A673 (cell line): Measurements from ENCODE around the gene KCNC1. TPM values are rescaled to one million over a fixed set of nuclear protein-coding genes. Genes with fewer than 3 reads are reported as not detected.

Source experiments
- BruUV-seq: library from RNA; stranded (reverse); fragments of 400-500 nt; replicated peaks from 2 replicates; lab custom pipeline; 2021; lab: Mats Ljungman, UMichigan
- CTCF ChIA-PET: fragments of 300-600 bp; sonication (Branson Sonifier 250); formaldehyde crosslinking; loops from one replicate; lab custom pipeline; 2022; ENCODE audit warnings: antibody characterized with exemption; lab: Charles Lee
- POLR2A ChIA-PET: fragments of 300-600 bp; sonication (Branson Sonifier 250); formaldehyde crosslinking; loops from one replicate; lab custom pipeline; 2022; ENCODE audit warnings: antibody characterized with exemption; ENCODE audit not compliant: low non-redundant PET; lab: Charles Lee
- DNase-seq: peaks from one replicate; pipeline ENCODE4 v3.0.0-alpha.2; 2015; ENCODE audit warnings: low spot score
- H3K27ac ChIP-seq: fragments of 200-600 bp; sonication (generic); 2 replicates; pipeline ENCODE4 v1.5.1; 2016; ENCODE audit warnings: mixed run types, low read depth, mild to moderate bottlenecking, mixed read lengths, antibody characterized with exemption, low read length; ENCODE audit not compliant: poor library complexity, severe bottlenecking
- H3K27me3 ChIP-seq: fragments of 200-600 bp; sonication (generic); replicated peaks from 2 replicates; pipeline ENCODE4 v1.6.1; 2017; ENCODE audit warnings: mixed run types, low read depth, mild to moderate bottlenecking, mixed read lengths, antibody characterized with exemption, low read length; ENCODE audit not compliant: insufficient read depth, poor library complexity
- H3K36me3 ChIP-seq: fragments of 200-600 bp; sonication (generic); 2 replicates; pipeline ENCODE4 v1.6.1; 2016; ENCODE audit warnings: mixed run types, mild to moderate bottlenecking, mixed read lengths, antibody characterized with exemption, low read length; ENCODE audit not compliant: insufficient read depth, poor library complexity, severe bottlenecking
- H3K4me1 ChIP-seq: fragments of 200-600 bp; sonication (generic); 2 replicates; pipeline ENCODE4 v1.6.1; 2017; ENCODE audit warnings: mixed run types, mild to moderate bottlenecking, mixed read lengths, antibody characterized with exemption, low read length; ENCODE audit not compliant: insufficient read depth, poor library complexity, severe bottlenecking
- H3K4me3 ChIP-seq: fragments of 200-600 bp; sonication (generic); 2 replicates; pipeline ENCODE4 v1.5.1; 2016; ENCODE audit warnings: low read depth, mixed run types, mild to moderate bottlenecking, mixed read lengths, low read length; ENCODE audit not compliant: poor library complexity, severe bottlenecking
- H3K9me3 ChIP-seq: fragments of 200-600 bp; sonication (generic); 2 replicates; pipeline ENCODE4 v1.6.1; 2016; ENCODE audit warnings: mixed run types, low read depth, mild to moderate bottlenecking, mixed read lengths, antibody characterized with exemption, low read length; ENCODE audit not compliant: poor library complexity, severe bottlenecking
- EZH2 ChIP-seq: fragments of 200-600 bp; sonication (generic); IDR thresholded peaks from 2 replicates; pipeline ENCODE4 v1.6.1; 2017; ENCODE audit warnings: borderline replicate concordance, low read depth, mild to moderate bottlenecking, mixed read lengths, antibody characterized with exemption, low read length; ENCODE audit not compliant: poor library complexity, severe bottlenecking
- intact Hi-C: fragments of 100-400 bp; cut with micrococcal nuclease; formaldehyde crosslinking; loops from one replicate; pipeline ENCODE4 v1.10.0; 2022; ENCODE audit not compliant: unreplicated experiment
- total RNA-seq: library from RNA; stranded (reverse); gene quantifications from 2 replicates; pipeline ENCODE4 v1.2.3, GENCODE V29; 2021
- TF ChIP-seq, protein P1 (sequence below): fragments of 300-800, 200-600 bp; sonication (generic); conservative IDR thresholded peaks from 2 replicates; pipeline ENCODE4 v1.5.1; 2017; ENCODE audit warnings: low read depth, mild to moderate bottlenecking, antibody characterized with exemption, low read length, moderate library complexity, mixed read lengths

Gene KCNC1
- total RNA-seq, 1 experiment from 2014 or later = 0.09 TPM

DNA sequence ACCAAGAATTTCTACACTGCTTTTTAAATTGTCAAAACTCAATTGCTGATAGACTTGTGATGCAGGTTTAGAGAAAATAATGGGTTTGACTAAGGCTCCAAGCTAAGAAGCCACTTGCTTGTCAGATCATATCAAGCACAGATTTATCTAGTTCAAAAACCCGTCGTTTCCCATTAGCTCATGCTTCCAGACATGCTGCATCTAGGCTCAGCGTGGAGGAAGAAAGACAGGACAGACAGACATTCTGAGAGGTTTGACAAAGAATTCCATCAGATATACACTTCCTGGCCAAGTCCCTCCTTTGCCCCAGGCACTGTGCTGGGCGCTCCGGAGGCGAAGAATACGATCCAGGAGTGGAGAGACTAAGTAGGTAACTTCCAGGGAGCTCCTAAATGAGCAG is 76.8 kb downstream of the KCNC1 start:
- Histone ChIP-seq H3K27ac (no peak overlapping the region), H3K9me3 (no peaks in the 10 kb centered on the region), H3K4me3 (no peak overlapping the region), H3K36me3 (no peaks in the 10 kb centered on the region), H3K4me1 (no peaks in the 10 kb centered on the region), H3K27me3 (no peaks in the 10 kb centered on the region)
- POLR2A ChIA-PET = no interaction called here
- DNase-seq = no peak
- no TSS peak for BruUV-seq
- intact Hi-C loops = no loop called here
- no peak for TF ChIP-seq EZH2
- TF ChIP-seq, protein P1, sequence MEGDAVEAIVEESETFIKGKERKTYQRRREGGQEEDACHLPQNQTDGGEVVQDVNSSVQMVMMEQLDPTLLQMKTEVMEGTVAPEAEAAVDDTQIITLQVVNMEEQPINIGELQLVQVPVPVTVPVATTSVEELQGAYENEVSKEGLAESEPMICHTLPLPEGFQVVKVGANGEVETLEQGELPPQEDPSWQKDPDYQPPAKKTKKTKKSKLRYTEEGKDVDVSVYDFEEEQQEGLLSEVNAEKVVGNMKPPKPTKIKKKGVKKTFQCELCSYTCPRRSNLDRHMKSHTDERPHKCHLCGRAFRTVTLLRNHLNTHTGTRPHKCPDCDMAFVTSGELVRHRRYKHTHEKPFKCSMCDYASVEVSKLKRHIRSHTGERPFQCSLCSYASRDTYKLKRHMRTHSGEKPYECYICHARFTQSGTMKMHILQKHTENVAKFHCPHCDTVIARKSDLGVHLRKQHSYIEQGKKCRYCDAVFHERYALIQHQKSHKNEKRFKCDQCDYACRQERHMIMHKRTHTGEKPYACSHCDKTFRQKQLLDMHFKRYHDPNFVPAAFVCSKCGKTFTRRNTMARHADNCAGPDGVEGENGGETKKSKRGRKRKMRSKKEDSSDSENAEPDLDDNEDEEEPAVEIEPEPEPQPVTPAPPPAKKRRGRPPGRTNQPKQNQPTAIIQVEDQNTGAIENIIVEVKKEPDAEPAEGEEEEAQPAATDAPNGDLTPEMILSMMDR = no peak
- CTCF ChIA-PET = no interaction called here

DNA sequence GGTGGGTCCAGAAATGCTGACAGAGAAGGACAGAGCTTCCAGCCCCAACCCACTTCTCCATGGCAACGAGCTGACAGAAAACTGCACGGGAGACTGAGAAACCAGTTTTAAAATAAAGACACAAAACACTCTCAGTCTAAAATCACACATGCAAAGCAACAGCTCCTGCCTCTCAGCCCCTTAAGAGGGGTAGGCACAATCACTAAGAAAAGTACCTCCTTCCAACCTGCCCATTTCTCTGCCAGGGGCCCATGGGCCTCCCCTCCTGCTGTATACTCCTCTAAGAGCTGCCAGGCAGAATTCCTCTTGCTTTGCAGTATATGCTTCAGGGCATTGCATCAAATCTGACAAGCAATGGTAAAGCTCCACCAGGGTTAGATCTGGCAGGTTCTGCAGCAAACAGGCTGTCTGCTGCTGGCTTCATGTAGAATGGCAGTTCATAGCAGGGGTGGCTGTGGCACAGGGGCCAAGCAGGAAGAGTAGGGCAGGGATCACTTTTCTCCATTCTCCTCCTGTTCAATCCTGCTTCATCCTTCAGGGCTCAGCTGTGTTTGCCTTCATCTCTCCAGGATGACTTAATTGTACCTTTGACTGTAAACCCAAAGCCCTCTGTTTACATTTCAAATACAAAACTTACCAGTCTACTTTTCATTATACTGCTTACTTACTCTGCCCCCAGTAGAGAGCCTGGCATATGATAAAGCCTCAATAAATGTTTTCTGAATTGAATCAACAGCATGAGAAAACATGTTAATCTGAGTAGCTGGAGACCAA is 77.7 kb downstream of the KCNC1 start:
- ChIA-PET POLR2A (no interaction called here), CTCF (no interaction called here)
- Histone ChIP-seq H3K27ac (no peak overlapping the region), H3K9me3 (no peaks in the 10 kb centered on the region), H3K36me3 (no peaks in the 10 kb centered on the region), H3K4me1 (no peaks in the 10 kb centered on the region), H3K27me3 (no peaks in the 10 kb centered on the region), H3K4me3 (no peak overlapping the region)
- TF ChIP-seq, protein P1 = no peak
- no peak for TF ChIP-seq EZH2
- no TSS peak for BruUV-seq
- intact Hi-C loops = no loop called here
- DNase-seq = no peak

DNA sequence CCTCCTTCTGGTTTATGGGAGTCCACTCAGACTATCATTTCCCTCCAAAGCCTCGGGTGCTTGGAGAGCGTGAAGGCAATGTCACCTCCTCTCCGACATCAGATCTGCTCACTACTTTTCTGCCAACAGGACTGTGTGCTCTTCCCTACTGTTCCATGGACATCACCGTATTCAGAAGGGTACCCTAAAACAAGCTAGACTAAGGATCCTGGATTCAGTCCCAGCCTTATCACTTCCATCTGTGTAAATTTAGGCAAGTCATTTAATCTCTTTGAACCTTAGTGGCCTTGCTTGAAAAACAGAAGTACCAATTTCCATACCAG is 78.2 kb downstream of the KCNC1 start:
- no peak for DNase-seq
- no peaks in the 10 kb centered on the region for H3K27me3 ChIP-seq
- no TSS peak for BruUV-seq
- H3K4me3 ChIP-seq = no peak overlapping the region
- intact Hi-C loops = no loop called here
- no peaks in the 10 kb centered on the region for H3K9me3 ChIP-seq
- no peak overlapping the region for H3K27ac ChIP-seq
- no peaks in the 10 kb centered on the region for H3K4me1 ChIP-seq
- CTCF ChIA-PET = no interaction called here
- TF ChIP-seq, protein P1 = no peak
- no peak for TF ChIP-seq EZH2
- POLR2A ChIA-PET = no interaction called here
- H3K36me3 ChIP-seq = no peaks in the 10 kb centered on the region
